HG02798 (cell line): ENCODE data around the gene ANTXRL.
"Not testable (repeated sequence)": the region's sequence is repeated elsewhere in the genome, so short reads cannot be mapped to it uniquely, and the experiment has no call there.

Source experiments
- ATAC-seq: cut with Tn5 transposase; IDR thresholded peaks from one replicate; pipeline ENCODE4 v1.9.1; 2021; ENCODE audit warnings: mild to moderate bottlenecking; ENCODE audit not compliant: unreplicated experiment, poor library complexity

The ANTXRL gene

DNA sequence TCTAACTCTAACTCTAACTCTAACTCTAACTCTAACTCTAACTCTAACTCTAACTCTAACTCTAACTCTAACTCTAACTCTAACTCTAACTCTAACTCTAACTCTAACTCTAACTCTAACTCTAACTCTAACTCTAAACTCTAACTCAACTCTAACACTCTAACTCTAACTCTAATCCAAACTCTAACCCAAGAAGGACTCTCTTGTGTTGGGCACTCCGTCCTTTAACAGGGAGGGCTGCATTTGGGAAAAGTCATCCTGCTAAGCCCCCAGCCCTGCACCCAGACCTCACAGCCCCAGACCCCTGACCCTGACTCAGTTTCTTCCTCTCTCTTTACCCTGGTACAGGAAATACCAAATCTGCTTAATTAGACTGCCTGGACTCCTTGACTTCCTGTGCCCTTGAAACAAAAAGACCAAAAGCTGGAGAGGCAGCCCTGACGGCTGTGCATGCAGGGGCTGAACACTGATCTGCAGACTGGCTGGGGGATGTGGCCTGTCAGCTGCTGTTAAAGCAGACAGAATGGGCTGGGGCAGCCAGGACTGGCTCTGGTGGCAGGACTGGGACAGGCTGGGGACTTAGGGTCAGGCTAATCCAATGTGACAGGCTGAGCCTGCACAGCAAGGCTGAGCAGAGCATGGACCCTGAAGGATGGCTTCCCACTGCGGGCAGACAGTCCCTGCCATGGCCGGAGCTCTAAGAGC lies 14.8 kb upstream of the ANTXRL start:
- not testable (repeated sequence) for ATAC-seq

DNA sequence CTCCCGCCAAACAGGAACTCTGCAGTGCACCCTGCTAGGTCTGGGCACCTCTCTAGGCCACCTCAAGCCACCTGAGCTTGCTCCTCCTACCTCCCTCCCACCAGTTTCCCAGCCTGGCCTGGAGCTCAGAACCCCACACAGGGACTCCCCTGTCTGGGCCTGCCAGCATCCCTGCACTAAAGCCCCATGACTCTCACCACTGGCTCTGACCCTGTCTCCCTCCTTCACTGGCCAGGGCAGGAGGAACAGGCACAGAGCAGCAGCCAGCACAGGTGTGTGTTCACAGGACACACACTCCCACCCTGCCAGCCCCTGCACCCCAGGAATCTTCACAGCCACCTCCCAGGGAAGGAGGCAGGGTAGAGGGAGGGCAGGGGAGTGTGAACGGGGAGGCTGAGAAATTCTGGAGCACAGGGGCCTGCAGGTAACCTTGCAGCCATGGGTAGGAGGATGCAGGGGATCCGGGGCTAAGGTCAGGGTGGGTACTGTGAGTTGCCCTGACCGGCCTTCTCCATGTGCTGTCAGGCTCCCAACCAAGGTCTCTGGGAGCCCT lies 13.9 kb upstream of the ANTXRL start:
- no peak for ATAC-seq

GRCh38 chr10:46273506-46274477 lies 13.0 kb upstream of the ANTXRL start:
- ATAC-seq = no peak

GRCh38 chr10:46277840-46278239 lies 9.0 kb upstream of the ANTXRL start:
- no peak for ATAC-seq

DNA sequence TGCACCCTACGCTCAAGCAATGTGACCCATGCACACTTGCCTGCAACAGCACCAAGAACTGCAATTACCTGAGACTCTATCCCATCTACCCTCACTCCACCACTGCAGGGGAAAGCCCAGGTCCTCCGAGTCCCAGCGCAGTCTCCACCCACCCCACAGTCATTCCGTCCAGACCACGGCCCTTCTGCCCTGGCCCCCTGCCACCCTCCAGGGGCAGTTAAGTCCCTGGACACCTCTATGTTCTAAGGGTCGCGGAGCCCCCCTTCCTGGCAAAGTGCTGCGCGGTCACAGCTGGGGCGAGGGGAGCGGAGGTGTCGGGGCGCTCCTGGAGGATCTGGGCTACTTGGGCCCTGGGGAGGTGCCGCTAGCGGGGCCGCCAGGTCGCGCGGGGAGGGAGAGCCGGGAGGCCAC lies 4.4 kb upstream of the ANTXRL start:
- ATAC-seq = not testable (repeated sequence)

GRCh38 chr10:46282842-46283574 lies 3.8 kb upstream of the ANTXRL start:
- ATAC-seq = no peak

DNA sequence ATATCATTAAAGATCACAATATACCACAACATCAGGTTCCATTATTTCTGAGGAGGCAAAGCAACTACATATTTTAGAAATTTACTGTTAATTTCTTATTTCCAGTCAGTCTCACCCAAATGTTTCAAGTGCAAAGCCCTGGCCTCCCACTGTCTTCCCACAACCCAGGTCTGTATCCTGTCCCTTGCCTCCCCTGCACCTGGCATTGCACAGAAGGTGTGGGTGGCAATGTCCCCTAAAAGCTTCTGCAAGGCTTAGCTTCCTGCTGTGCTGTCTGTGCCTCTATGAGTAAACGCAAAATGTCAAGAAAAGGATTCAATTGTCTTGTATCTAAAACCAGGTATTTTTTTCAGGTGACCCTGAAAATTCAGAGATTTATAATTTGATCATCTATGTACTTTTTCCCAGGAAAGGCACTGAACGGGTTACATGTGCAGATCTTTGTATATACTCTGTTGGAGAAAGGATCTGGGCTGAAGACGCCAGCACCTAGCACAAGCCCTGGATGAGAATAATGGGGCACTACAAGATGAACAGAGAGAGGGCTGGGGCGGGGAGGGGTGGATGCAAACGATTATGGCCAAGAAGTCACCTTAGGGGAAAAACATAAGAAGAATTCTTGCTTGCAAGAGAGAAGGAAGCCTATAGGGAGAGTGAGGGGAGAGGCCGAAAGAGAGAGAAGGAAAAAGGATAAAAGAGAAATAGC lies 3.1 kb upstream of the ANTXRL start:
- no peak for ATAC-seq

- ATAC-seq = peak; percentile 96
Observed at GRCh38 chr10:46284286-46285229, 2.2 kb upstream of the ANTXRL start.

DNA sequence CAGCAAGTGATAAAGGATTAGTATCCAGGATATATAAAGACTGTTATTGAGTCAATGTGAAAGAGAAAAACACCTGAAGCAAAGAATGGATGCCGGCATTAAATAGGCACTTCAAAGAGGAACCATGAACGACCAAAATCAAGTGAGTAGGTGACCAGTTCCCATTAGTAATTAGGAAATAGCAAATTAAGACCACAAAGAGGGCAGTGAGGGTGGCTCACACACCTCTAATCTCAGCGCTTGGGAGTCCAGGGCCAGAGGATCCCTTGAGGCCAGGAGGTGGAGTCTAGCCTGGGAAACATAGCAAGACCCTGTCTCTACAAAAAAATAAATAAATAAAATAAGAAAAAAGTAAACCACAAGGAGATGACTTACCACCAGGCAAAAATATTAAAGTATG lies 1.5 kb upstream of the ANTXRL start:
- ATAC-seq = no peak

GRCh38 chr10:46285966-46286620 lies 704 bp upstream of the ANTXRL start:
- no peak for ATAC-seq

GRCh38 chr10:46287846-46288477 lies 1.2 kb downstream of the ANTXRL start:
- no peak for ATAC-seq

GRCh38 chr10:46288601-46289206 lies 1.9 kb downstream of the ANTXRL start:
- no peak for ATAC-seq

- ATAC-seq = no peak
Observed at GRCh38 chr10:46289209-46289810, 2.5 kb downstream of the ANTXRL start.

DNA sequence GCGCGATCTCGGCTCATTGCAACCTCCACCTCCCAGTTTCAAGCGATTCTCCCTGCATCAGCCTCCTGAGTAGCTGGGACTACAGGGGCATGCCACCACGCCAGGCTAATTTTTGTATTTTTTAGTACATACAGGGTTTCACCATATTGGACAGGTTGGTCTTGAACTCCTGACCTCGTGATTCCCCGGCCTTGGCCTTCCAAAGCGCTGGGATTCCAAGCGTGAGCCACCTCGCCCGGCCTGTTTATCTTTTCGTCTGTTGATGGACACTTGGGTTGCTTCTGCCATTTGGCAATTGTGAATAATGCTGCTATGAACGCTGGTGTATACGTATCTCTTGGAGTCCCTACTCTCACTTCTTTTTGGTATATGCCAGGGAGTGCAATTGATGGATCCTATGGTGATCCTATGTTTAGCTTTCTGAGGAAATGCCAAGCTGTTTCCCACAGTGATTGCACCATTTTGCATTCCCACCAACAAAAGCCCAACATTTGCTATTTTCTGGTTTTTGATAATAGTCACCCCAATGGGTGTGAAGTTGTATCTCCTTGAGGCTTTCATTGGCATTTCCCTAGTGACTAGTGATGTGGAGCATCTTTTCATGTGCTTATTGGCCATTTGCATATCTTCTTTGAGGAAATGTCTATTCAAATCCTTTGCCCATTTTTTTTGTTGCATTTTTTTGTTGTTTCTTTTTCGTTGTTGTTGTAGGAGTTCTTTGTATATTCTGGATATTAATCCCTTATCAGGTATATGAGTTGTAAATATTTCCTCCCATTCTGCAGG lies 3.5 kb downstream of the ANTXRL start:
- ATAC-seq = no peak

GRCh38 chr10:46291817-46292572 lies 5.2 kb downstream of the ANTXRL start:
- no peak for ATAC-seq
